GM12878 (cell line): Measurements from ENCODE around the gene CPSF3. TPM values are rescaled to one million over a fixed set of nuclear protein-coding genes. Genes with fewer than 3 reads are reported as not detected.

ENCODE experiments used
- ATAC-seq: fragments of 200-7000 bp; cut with Tn5 transposase; 3 replicates; pipeline ENCODE4 v1.9.1; 2020; ENCODE audit warnings: mild to moderate bottlenecking, moderate library complexity
- BruUV-seq: library from RNA; stranded (reverse); fragments of 400-500 nt; replicated peaks from 2 replicates; lab custom pipeline; 2021; lab: Mats Ljungman, UMichigan
- CTCF ChIA-PET: fragments of 300-600 bp; sonication (Branson Sonifier 250); formaldehyde crosslinking; extraction: SDS; loops from one replicate; lab custom pipeline; 2021; ENCODE audit warnings: inconsistent platforms; lab: Yijun Ruan, JAX
- POLR2A ChIA-PET: fragments of 350-600 bp; formaldehyde crosslinking; extraction: SDS; loops from one replicate; lab custom pipeline; 2021; ENCODE audit warnings: inconsistent platforms; lab: Charles Lee
- RAD21 ChIA-PET: fragments of 300-600 bp; sonication (Branson Sonifier 250); formaldehyde crosslinking; loops from one replicate; lab custom pipeline; 2023; ENCODE audit warnings: antibody characterized with exemption; ENCODE audit not compliant: unreplicated experiment; lab: Charles Lee
- SMC1A ChIA-PET: fragments of 300-600 bp; sonication (Branson Sonifier 250); formaldehyde crosslinking; loops from one replicate; lab custom pipeline; 2023; ENCODE audit not compliant: unreplicated experiment, uncharacterized antibody; lab: Charles Lee
- DNase-seq: peaks from one replicate; pipeline ENCODE4 v3.0.0-alpha.2; 2011; ENCODE audit warnings: low read depth, low spot score
- FAIRE-seq: peaks from 3 replicates; lab custom pipeline; 2011; peaks lifted over from hg19 to GRCh38; lab: Jason Lieb, UNC
- H2AFZ ChIP-seq: 2 replicates; pipeline ENCODE4 v1.6.0; 2011; ENCODE audit warnings: low read depth, low read length, control low read depth; ENCODE audit not compliant: control insufficient read depth
- H3K27ac ChIP-seq: 2 replicates; pipeline ENCODE4 v1.5.1; 2011; ENCODE audit warnings: control low read depth; ENCODE audit not compliant: control insufficient read depth, insufficient read depth
- H3K27me3 ChIP-seq, 2 experiments: replicated peaks in 1 of 2; 2 replicates each; pipeline versions ENCODE4 v1.6.0 to v1.6.1; 2011; ENCODE audit warnings: low read length in 1 of 2; ENCODE audit not compliant: control insufficient read depth in 2 of 2, insufficient read depth in 2 of 2
- H3K36me3 ChIP-seq, 2 experiments: 2 replicates each; pipeline ENCODE4 v1.5.1; 2011; ENCODE audit warnings: low read length in 1 of 2; ENCODE audit not compliant: control insufficient read depth in 2 of 2, insufficient read depth in 2 of 2
- H3K4me1 ChIP-seq: 2 replicates; pipeline ENCODE4 v1.6.1; 2011; ENCODE audit warnings: mild to moderate bottlenecking, low read length, moderate library complexity, mixed read lengths; ENCODE audit not compliant: control insufficient read depth, insufficient read depth
- H3K4me2 ChIP-seq: 2 replicates; pipeline ENCODE4 v1.6.0; 2011; ENCODE audit warnings: control low read depth; ENCODE audit not compliant: control insufficient read depth, insufficient read depth
- H3K4me3 ChIP-seq: fragments of 200-600 bp; sonication (generic); 2 replicates; pipeline ENCODE4 v1.5.1; 2016
- H3K79me2 ChIP-seq: 2 replicates; pipeline ENCODE4 v1.6.0; 2011; ENCODE audit warnings: low read length; ENCODE audit not compliant: control insufficient read depth, insufficient read depth
- H3K9ac ChIP-seq: 2 replicates; pipeline ENCODE4 v1.8.0; 2011; ENCODE audit warnings: low read length, control low read depth, mixed read lengths; ENCODE audit not compliant: control insufficient read depth, insufficient read depth
- H3K9me3 ChIP-seq: replicated peaks from 3 replicates; pipeline ENCODE4 v1.5.1; 2011; ENCODE audit warnings: mild to moderate bottlenecking, low read length; ENCODE audit not compliant: control insufficient read depth, insufficient read depth
- H4K20me1 ChIP-seq: 2 replicates; pipeline ENCODE4 v1.6.0; 2011; ENCODE audit not compliant: control insufficient read depth, insufficient read depth
- CBX3 ChIP-seq: fragments of 200-600 bp; sonication (generic); IDR thresholded peaks from 2 replicates; pipeline ENCODE4 v1.6.1; 2016; ENCODE audit warnings: low read depth, borderline replicate concordance
- CHD2 ChIP-seq: IDR thresholded peaks from 2 replicates; pipeline ENCODE4 v1.6.1; 2011; ENCODE audit warnings: low read depth, low read length, improper control_type of control experiment, borderline replicate concordance
- KAT2A ChIP-seq: conservative IDR thresholded peaks from 2 replicates; pipeline ENCODE4 v1.6.1; 2011; ENCODE audit warnings: low read depth, low read length; ENCODE audit not compliant: control insufficient read depth
- KLF5 ChIP-seq: fragments of 450-650 bp; IDR thresholded peaks from 2 replicates; pipeline ENCODE4 v1.6.1; 2014; ENCODE audit warnings: mild to moderate bottlenecking; ENCODE audit not compliant: partially characterized antibody
- MAX ChIP-seq: IDR thresholded peaks from 2 replicates; pipeline ENCODE4 v1.6.1; 2012; ENCODE audit warnings: low read depth, low read length, improper control_type of control experiment
- NFIC ChIP-seq: IDR thresholded peaks from 2 replicates; pipeline ENCODE4 v1.6.1; 2012; ENCODE audit warnings: low read depth, mild to moderate bottlenecking, inconsistent platforms, low read length, moderate library complexity
- NFYB ChIP-seq: IDR thresholded peaks from 2 replicates; pipeline ENCODE4 v1.6.1; 2011; ENCODE audit warnings: low read depth, mild to moderate bottlenecking, low read length, improper control_type of control experiment, moderate library complexity; ENCODE audit not compliant: insufficient read depth
- NR2C1 ChIP-seq: fragments of 450-650 bp; IDR thresholded peaks from 2 replicates; pipeline ENCODE4 v1.6.1; 2017; ENCODE audit warnings: antibody characterized with exemption, mild to moderate bottlenecking, moderate library complexity
- RBBP5 ChIP-seq: fragments of 200-600 bp; sonication (generic); conservative IDR thresholded peaks from 2 replicates; pipeline ENCODE4 v1.6.1; 2016
- REST ChIP-seq: IDR thresholded peaks from 2 replicates; pipeline ENCODE4 v1.6.1; 2012; ENCODE audit warnings: mild to moderate bottlenecking, low read depth, low read length
- SKIL ChIP-seq: fragments of 450-650 bp; IDR thresholded peaks from 2 replicates; pipeline ENCODE4 v1.6.1; 2017; ENCODE audit warnings: mild to moderate bottlenecking, low read depth, inconsistent platforms; ENCODE audit not compliant: poor library complexity, severe bottlenecking
- SMAD1 ChIP-seq: fragments of 450-650 bp; IDR thresholded peaks from 2 replicates; pipeline ENCODE4 v1.6.1; 2018; ENCODE audit warnings: mild to moderate bottlenecking, low read depth; ENCODE audit not compliant: partially characterized antibody
- SMAD5 ChIP-seq: IDR thresholded peaks from 2 replicates; pipeline ENCODE4 v1.6.1; 2016; ENCODE audit warnings: antibody characterized with exemption, low read depth
- SRF ChIP-seq, 2 experiments: IDR thresholded peaks; 2 replicates each; pipeline ENCODE4 v1.6.1; 2011; ENCODE audit warnings: low read depth in 2 of 2, low read length in 2 of 2, mild to moderate bottlenecking in 1 of 2, moderate library complexity in 1 of 2
- SUPT20H ChIP-seq: IDR thresholded peaks from 2 replicates; pipeline ENCODE4 v1.6.1; 2011; ENCODE audit warnings: low read depth, mild to moderate bottlenecking, low read length, moderate library complexity, borderline replicate concordance; ENCODE audit not compliant: control insufficient read depth
- USF2 ChIP-seq: IDR thresholded peaks from 2 replicates; pipeline ENCODE4 v1.6.1; 2011; ENCODE audit warnings: low read depth, low read length, improper control_type of control experiment, borderline replicate concordance
- WGBS: methylation state at CpG from one replicate; pipeline ENCODE4 v1.1.6; 2016; ENCODE audit warnings: low lambda C conversion rate; ENCODE audit not compliant: insufficient replicate concordance, insufficient coverage; ENCODE audit errors: missing lambda C conversion rate; 5-methylcytosine and 5-hydroxymethylcytosine counted together
- in situ Hi-C: fragments of 300-500 bp; cut with MboI; formaldehyde crosslinking; loops from 9 replicates; pipeline ENCODE4 v1.14.3; 2018; ENCODE audit warnings: mixed read lengths
- intact Hi-C: fragments of 100-400 bp; cut with micrococcal nuclease; formaldehyde crosslinking; loops from one replicate; pipeline ENCODE4 v1.14.2; 2022; ENCODE audit not compliant: unreplicated experiment
- polyA plus RNA-seq, 11 experiments: library from polyadenylated mRNA; depleted of rRNA in 4 of 11; unstranded in 6 of 11; stranded (reverse) in 5 of 11; fragments of >200 nt; fragmentation: Nextera tagmentation in 4 of 11; fragmentation: Illumina TruSeq in 1 of 11; extraction: Ambion mirVana in 4 of 11; extraction: Trizol in 1 of 11; gene quantifications; 1 replicate in 1 of 11; 2 replicates in 10 of 11; pipeline versions ENCODE4 v1.2.1 to v1.2.3, GENCODE V29; 2011 to 2016; ENCODE audit warnings: inconsistent platforms in 2 of 11, missing spikeins in 2 of 11, low read depth in 1 of 11
- total RNA-seq, 4 experiments: library from RNA; depleted of rRNA in 3 of 4; stranded (reverse); fragments of >200 nt in 3 of 4; fragmentation: Illumina TruSeq in 1 of 4; extraction: Trizol in 1 of 4; gene quantifications; 2 replicates each; pipeline versions ENCODE4 v1.2.1 to v1.2.3, GENCODE V29; 2013 to 2021

Gene CPSF3
- total and polyA plus RNA-seq, 10 of the 15 experiments (the other 5 are each of a cell fraction or from before 2014, with no cell fraction given) = 34.5 to 108 (median 76.1) TPM

- Histone ChIP-seq H3K27me3 (no peaks in the 10 kb centered on the region), H3K4me3 (no peak overlapping the region), H3K79me2 (no peaks in the 10 kb centered on the region), H3K9ac (no peak overlapping the region), H2AFZ (no peak overlapping the region), H3K27ac (no peak overlapping the region), H3K4me2 (no peak overlapping the region), H3K36me3 (peaks cover 4 to 19% of the 10 kb centered on the region in 2 experiments), H4K20me1 (no peaks in the 10 kb centered on the region), H3K4me1 (no peaks in the 10 kb centered on the region), H3K9me3 (no peaks in the 10 kb centered on the region)
- intact Hi-C loops = no loop called here
- no TSS peak for BruUV-seq
- ATAC-seq (no peak), FAIRE-seq (no peak), DNase-seq (no peak)
- ChIA-PET RAD21 (no interaction called here), SMC1A (interaction anchor here (0.6 to 1.0 kb wide), 2 partner anchors 32 to 415 kb away, joined by 3 read pairs; no protein-coding TSS in a partner anchor), POLR2A (no interaction called here), CTCF (no interaction called here)
- WGBS = 86% methylated on average over 13 of the region's 13 CpGs
- in situ Hi-C loops = no loop called here
- TF ChIP-seq USF2 (no peak), RBBP5 (no peak), REST (no peak), KLF5 (no peak), NR2C1 (no peak), SUPT20H (no peak), CBX3 (no peak), SMAD1 (no peak), SKIL (no peak), NFIC (no peak), KAT2A (no peak), SMAD5 (no peak), NFYB (no peak), CHD2 (no peak), SRF (IDR thresholded peaks at IDR 0.05; ENCODE audit: low read depth in 2 of 2, low read length in 2 of 2) (no peak), MAX (no peak)
These were observed 16.7 kb upstream of the CPSF3 start for GRCh38 chr2:9406529-9407362.
